ENCODE results near the gene LRCH1. TPM values are rescaled to one million over a fixed set of nuclear protein-coding genes. Genes with fewer than 3 reads are reported as not detected.

The LRCH1 gene
- total and polyA plus RNA-seq, 4 donors, result 2.6 to 6.6 (median 3.4) TPM

DNA sequence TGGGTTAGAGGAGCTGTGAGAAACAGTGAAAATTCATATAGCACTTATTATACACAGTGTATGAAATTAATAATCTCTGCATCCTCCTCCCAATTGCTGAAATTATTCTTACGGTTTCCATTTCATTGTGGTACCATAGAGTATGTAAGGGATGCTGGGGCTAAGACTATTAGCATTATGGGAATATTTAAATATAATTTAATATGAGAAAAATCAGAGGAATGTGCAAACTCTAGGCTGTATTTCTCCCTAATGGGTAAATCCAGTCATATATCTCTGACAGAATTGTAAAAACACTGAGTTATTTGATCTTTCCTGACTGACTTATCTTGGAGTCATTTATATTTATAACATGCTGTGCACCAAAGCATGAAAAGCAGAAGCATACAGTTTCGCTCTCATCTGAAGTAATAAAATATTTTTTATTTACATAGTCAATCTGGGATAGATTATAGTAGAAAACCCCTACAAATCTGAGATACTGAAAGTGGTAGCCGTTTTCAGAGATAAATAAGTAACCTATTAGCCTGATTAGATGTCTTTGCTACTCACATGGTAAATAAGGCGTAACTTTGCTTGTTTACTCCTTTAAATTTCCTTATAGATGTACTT lies 34.9 kb downstream of the LRCH1 start:
- 45% methylated on average over 4 of the region's 4 CpGs for WGBS
- no peaks in the 10 kb centered on the region for H3K36me3 ChIP-seq (ENCODE audit: control insufficient read depth in 4 of 4, insufficient read depth in 3 of 4, low read depth in 1 of 4, low read length in 3 of 4)
- H3K4me1 ChIP-seq (ENCODE audit: control insufficient read depth in 4 of 4, insufficient read depth in 4 of 4, low read length in 3 of 4), result peaks cover 0 to 19% (median 6%) of the 10 kb centered on the region in 4 donors
- H3K4me3 ChIP-seq (ENCODE audit: low read depth in 1 of 3, low read length in 3 of 3), result no peak overlapping the region
- H3K9ac ChIP-seq (ENCODE audit: low read depth in 1 of 2, low read length in 2 of 2), result no peak overlapping the region
- TF ChIP-seq, protein P1, sequence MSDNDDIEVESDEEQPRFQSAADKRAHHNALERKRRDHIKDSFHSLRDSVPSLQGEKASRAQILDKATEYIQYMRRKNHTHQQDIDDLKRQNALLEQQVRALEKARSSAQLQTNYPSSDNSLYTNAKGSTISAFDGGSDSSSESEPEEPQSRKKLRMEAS (IDR thresholded peaks at IDR 0.05), result no peak
- TF ChIP-seq YY1 (IDR thresholded peaks at IDR 0.05) (no peak), RXRA (IDR thresholded peaks at IDR 0.05) (no peak), EGR1 (IDR thresholded peaks at IDR 0.05; ENCODE audit: low read depth in 2 of 2) (no peak), JUND (IDR thresholded peaks at IDR 0.05) (no peak), GABPA (IDR thresholded peaks at IDR 0.05 in 1 of 2, conservative IDR thresholded peaks at IDR 0.05 in 1 of 2) (no peak), FOXA1 (IDR thresholded peaks at IDR 0.05) (no peak), HNF4A (conservative IDR thresholded peaks at IDR 0.05) (no peak), TAF1 (conservative IDR thresholded peaks at IDR 0.05) (no peak), HNF4G (IDR thresholded peaks at IDR 0.05) (no peak), SP1 (IDR thresholded peaks at IDR 0.05) (no peak), FOXA2 (IDR thresholded peaks at IDR 0.05) (no peak), RAD21 (IDR thresholded peaks at IDR 0.05) (no peak), NR2F2 (IDR thresholded peaks at IDR 0.05) (no peak)
- TF ChIP-seq, protein P2, sequence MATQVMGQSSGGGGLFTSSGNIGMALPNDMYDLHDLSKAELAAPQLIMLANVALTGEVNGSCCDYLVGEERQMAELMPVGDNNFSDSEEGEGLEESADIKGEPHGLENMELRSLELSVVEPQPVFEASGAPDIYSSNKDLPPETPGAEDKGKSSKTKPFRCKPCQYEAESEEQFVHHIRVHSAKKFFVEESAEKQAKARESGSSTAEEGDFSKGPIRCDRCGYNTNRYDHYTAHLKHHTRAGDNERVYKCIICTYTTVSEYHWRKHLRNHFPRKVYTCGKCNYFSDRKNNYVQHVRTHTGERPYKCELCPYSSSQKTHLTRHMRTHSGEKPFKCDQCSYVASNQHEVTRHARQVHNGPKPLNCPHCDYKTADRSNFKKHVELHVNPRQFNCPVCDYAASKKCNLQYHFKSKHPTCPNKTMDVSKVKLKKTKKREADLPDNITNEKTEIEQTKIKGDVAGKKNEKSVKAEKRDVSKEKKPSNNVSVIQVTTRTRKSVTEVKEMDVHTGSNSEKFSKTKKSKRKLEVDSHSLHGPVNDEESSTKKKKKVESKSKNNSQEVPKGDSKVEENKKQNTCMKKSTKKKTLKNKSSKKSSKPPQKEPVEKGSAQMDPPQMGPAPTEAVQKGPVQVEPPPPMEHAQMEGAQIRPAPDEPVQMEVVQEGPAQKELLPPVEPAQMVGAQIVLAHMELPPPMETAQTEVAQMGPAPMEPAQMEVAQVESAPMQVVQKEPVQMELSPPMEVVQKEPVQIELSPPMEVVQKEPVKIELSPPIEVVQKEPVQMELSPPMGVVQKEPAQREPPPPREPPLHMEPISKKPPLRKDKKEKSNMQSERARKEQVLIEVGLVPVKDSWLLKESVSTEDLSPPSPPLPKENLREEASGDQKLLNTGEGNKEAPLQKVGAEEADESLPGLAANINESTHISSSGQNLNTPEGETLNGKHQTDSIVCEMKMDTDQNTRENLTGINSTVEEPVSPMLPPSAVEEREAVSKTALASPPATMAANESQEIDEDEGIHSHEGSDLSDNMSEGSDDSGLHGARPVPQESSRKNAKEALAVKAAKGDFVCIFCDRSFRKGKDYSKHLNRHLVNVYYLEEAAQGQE (IDR thresholded peaks at IDR 0.05), result no peak
- TF ChIP-seq, protein P3, sequence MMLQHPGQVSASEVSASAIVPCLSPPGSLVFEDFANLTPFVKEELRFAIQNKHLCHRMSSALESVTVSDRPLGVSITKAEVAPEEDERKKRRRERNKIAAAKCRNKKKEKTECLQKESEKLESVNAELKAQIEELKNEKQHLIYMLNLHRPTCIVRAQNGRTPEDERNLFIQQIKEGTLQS (IDR thresholded peaks at IDR 0.05), result no peak
- TF ChIP-seq, protein P4, sequence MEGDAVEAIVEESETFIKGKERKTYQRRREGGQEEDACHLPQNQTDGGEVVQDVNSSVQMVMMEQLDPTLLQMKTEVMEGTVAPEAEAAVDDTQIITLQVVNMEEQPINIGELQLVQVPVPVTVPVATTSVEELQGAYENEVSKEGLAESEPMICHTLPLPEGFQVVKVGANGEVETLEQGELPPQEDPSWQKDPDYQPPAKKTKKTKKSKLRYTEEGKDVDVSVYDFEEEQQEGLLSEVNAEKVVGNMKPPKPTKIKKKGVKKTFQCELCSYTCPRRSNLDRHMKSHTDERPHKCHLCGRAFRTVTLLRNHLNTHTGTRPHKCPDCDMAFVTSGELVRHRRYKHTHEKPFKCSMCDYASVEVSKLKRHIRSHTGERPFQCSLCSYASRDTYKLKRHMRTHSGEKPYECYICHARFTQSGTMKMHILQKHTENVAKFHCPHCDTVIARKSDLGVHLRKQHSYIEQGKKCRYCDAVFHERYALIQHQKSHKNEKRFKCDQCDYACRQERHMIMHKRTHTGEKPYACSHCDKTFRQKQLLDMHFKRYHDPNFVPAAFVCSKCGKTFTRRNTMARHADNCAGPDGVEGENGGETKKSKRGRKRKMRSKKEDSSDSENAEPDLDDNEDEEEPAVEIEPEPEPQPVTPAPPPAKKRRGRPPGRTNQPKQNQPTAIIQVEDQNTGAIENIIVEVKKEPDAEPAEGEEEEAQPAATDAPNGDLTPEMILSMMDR (IDR thresholded peaks at IDR 0.05; ENCODE audit: low read depth, low read length, missing input control), result no peak
- TF ChIP-seq, protein P5, sequence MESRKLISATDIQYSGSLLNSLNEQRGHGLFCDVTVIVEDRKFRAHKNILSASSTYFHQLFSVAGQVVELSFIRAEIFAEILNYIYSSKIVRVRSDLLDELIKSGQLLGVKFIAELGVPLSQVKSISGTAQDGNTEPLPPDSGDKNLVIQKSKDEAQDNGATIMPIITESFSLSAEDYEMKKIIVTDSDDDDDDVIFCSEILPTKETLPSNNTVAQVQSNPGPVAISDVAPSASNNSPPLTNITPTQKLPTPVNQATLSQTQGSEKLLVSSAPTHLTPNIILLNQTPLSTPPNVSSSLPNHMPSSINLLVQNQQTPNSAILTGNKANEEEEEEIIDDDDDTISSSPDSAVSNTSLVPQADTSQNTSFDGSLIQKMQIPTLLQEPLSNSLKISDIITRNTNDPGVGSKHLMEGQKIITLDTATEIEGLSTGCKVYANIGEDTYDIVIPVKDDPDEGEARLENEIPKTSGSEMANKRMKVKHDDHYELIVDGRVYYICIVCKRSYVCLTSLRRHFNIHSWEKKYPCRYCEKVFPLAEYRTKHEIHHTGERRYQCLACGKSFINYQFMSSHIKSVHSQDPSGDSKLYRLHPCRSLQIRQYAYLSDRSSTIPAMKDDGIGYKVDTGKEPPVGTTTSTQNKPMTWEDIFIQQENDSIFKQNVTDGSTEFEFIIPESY (IDR thresholded peaks at IDR 0.05), result no peak
- no peak overlapping the region for H3K27ac ChIP-seq (ENCODE audit: low read depth in 1 of 2, low read length in 2 of 2)
- H3K27me3 ChIP-seq (ENCODE audit: control insufficient read depth in 4 of 4, insufficient read depth in 4 of 4, low read length in 3 of 4), result no peaks in the 10 kb centered on the region
- no peaks in the 10 kb centered on the region for H3K9me3 ChIP-seq (ENCODE audit: control insufficient read depth in 4 of 4, low read length in 3 of 4)
- DNase-seq (ENCODE audit: low spot score), result no peak
